ENCODE measurements around the gene IGF2.

DNA sequence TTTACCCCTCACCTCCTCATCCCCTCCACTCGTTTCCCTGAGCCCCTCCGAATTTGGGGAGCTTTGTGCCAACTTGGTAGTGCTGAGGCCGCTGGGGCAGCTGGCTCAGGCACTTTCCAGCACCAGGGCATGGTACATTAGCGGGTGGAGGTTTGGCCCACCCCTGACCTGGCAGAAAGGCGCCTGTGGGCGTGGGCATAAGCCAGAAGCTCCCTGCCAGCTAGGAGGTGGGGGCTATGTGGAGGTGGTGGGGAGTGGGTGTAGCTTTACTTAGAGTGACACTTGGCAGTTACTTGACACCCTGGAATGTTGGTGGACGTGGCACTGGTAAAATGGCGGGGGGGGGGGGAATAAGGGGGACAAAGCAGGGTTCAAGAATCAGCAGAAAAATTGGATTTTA lies 10.3 kb upstream of the IGF2 start:
- TF ChIP-seq, protein P1, sequence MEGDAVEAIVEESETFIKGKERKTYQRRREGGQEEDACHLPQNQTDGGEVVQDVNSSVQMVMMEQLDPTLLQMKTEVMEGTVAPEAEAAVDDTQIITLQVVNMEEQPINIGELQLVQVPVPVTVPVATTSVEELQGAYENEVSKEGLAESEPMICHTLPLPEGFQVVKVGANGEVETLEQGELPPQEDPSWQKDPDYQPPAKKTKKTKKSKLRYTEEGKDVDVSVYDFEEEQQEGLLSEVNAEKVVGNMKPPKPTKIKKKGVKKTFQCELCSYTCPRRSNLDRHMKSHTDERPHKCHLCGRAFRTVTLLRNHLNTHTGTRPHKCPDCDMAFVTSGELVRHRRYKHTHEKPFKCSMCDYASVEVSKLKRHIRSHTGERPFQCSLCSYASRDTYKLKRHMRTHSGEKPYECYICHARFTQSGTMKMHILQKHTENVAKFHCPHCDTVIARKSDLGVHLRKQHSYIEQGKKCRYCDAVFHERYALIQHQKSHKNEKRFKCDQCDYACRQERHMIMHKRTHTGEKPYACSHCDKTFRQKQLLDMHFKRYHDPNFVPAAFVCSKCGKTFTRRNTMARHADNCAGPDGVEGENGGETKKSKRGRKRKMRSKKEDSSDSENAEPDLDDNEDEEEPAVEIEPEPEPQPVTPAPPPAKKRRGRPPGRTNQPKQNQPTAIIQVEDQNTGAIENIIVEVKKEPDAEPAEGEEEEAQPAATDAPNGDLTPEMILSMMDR (conservative IDR thresholded peaks at IDR 0.05; ENCODE audit: low read depth, low read length): no peak
- TF ChIP-seq EZH2phosphoT487 (IDR thresholded peaks at IDR 0.05; ENCODE audit: borderline replicate concordance, low read length) (no peak), EZH2 (IDR thresholded peaks at IDR 0.05; ENCODE audit: low read length, unreplicated experiment) (no peak)

Data from PC-3 (cell line).